GM19467 (cell line): Measurements from ENCODE around the gene MMP23B.

Experiments used
- ATAC-seq: cut with Tn5 transposase; IDR thresholded peaks from one replicate; pipeline ENCODE4 v1.9.1; 2021; ENCODE audit warnings: mild to moderate bottlenecking, moderate library complexity; ENCODE audit not compliant: unreplicated experiment

Gene MMP23B

DNA sequence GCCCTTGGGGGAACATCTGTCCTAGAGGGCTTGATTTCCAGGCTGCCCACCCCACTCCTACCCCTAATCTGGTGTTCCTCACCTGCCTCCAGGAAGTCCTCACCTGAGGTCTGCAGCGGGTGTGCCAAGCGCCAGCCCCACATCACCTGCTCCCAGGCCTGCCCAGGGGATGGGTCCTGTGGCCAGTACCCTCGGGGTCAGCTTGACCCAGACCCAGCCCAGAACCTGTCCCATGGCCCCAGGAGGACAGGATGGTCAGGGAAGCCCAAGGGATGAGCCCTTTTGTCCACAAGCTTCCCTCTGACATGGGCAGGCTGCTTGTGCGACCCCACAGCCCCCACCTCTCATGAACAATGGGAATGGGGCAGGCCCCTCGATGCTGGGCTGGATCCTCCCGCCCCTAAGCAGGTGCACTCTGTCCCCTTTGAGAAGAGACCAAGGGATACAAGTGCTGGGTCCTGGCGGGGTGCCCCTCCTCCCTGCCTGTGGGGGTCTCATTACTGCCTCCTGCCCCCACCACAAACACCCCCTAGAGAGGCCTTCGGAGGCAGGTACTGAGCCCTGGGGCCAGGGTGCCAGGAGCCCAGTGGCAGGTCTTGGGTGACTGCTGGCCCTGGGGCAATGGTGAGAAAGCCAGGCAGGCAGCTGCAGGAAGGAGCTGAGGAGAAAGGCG, 13.4 kb upstream of the MMP23B start:
- ATAC-seq: no peak

DNA sequence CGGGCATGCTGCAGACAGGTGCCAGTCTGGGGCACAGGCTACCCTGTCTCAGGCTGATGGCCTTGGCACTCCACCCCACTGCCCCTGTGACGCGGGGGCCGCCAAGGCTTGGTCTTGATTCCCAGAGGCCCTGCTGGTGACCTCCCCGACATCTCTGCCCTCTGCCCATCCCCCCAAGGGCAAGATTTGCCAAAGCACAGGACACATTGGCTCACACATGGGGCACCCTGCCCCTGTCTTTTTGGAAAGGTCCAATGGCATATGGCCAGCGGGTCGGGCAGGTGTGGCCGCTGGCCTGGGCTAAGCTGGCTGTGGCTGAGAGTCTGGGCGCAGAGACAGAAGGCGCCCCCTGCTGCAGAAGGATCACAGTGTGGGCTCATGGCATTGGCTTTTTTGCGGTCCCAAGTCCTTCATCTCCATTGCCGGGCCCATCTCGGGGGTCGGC, 12.0 kb upstream of the MMP23B start:
- ATAC-seq: no peak

DNA sequence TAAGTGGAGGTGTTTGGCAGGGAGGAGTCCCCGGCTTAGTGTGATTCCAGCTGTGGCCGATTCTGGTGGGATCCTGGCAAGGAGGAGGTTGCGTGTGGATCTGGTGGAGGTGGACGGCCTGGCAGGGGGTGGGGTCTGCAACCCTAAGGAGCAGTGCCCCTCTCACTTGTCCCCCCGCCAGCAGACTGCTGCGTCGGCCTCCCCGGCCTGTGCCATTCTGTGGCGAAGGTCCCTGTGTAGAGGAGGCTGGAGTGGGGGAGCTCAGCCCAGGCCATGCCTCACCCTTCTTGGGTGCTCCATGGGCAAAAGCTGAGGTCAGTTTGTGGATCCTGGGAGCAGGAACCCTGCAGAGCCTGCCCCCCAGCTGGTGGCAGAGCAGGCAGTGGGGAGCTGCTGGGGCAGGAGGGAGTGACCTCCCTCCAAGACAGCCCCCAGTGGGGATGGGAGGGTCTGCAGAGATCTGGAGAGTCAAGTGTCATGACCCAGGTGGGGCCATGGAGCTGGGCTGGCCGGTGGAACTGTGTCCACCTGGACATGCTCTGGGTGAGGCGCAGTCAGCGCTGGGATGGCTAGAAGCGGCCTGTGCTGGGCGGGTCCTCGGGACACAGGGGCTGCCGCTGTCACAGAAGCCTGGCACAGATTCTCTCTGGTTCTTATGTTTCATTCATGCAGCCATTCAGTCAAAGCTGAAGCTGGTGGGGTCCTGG, 11.4 kb upstream of the MMP23B start:
- no peak for ATAC-seq

DNA sequence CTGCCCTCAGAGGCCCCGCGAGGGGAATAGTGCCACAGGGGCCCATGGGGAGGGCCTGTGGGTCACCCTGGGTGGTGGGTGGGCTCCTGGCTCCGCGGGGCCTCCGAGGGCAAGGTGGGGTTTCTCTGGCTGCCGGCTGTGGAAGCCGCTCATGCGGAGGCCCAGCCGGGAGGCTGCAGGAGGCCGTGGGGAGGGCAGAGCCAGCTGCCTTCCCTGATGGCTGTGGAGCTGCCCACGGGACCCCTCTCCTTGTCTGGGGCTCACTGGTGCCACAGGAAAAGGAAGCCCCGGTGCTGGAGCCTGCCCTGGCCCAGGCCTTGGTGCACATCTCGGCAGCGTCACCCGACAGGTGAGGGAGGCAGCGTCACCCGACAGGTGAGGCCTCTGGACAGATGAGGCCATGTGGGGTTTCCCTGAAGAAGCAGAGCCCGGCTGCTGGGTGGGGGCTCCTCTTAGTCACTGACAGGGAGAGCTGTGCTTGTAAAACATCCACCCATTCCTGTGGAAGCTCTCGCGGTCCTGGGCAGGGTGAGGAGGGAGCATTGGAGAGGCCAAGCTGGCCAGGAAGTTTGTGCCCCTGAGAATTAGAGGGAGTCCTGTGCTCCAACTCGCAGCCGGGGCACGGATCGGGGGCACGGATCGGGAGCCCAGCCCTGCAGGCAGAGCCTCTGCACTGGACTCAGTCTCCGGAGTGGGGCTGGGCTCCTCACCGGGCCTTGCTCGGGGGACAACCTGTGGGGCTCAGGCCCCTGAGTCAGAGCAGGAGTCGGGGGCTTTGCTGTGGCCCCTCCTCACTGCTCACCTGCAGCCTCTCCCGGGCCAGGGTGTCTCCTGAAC, 10.6 kb upstream of the MMP23B start:
- no peak for ATAC-seq

DNA sequence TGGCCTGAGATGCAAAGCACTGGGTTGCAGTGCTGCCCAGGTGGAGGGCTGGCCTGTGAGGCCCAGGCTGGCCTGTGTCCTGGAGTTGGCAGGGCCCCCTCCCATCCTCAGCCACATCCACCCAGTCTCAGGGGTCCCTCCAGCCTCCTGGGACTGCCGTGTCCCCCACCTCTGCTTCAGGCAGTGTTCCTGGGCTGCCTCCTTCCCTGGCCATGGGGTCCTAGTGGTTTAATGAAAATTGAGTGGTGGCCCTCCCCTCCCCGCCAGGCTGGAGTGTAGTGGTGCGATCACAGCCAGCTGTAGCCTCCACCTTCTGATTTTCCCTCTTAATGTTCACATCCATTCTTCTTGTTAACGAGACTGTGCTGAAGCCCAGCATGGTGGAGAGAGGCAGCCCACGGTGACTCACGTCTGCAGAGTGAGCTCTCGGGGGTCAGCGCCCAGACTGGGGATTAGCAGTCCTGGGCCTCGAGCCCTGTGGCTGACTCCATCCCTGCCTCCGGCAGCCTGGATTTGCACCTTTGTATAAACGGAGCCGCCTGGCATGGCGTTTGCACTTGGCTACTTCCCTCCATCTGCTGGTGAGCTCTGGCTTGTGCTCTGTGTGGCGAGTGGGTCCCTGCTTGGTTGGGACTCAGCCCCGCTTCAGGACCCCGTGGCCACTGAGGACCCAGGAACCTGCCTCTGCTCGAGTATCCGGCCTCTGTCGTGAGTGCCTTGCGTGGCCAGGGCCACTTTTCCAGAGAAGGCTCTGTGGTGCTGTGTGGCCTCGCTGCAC, 9.8 kb upstream of the MMP23B start:
- no peak for ATAC-seq

DNA sequence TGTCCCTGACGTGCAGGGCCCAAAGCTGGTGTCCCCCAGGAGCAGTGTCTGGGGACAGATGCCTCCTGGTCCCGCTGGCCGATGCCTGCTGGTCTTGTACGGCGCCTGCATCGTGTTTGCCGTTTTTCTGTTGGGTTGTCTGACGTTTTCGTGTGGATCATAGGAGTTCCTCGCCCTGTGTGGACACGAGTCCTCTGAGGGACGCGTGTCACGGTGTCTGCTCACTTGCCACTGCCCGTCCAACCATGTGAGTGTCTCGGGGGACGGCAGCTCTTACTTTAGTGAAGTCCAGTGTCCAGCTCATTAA, 9.2 kb upstream of the MMP23B start:
- no peak for ATAC-seq

DNA sequence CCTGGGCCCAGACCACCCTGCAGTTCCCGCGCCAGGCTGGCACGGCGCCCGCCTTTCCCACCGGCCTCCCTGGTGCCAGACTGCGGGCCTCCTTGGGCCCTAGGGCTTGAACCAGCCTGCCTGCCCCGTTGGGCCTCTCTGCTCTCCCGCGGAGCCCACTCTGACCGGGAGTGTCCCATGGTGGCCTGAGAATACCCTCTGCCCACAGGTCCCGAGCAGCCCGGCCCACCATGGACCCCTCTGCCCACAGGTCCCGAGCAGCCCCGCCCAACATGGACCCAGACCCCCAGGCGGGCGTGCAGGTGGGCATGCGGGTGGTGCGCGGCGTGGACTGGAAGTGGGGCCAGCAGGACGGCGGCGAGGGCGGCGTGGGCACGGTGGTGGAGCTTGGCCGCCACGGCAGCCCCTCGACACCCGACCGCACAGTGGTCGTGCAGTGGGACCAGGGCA, 8.8 kb upstream of the MMP23B start:
- ATAC-seq: no peak

DNA sequence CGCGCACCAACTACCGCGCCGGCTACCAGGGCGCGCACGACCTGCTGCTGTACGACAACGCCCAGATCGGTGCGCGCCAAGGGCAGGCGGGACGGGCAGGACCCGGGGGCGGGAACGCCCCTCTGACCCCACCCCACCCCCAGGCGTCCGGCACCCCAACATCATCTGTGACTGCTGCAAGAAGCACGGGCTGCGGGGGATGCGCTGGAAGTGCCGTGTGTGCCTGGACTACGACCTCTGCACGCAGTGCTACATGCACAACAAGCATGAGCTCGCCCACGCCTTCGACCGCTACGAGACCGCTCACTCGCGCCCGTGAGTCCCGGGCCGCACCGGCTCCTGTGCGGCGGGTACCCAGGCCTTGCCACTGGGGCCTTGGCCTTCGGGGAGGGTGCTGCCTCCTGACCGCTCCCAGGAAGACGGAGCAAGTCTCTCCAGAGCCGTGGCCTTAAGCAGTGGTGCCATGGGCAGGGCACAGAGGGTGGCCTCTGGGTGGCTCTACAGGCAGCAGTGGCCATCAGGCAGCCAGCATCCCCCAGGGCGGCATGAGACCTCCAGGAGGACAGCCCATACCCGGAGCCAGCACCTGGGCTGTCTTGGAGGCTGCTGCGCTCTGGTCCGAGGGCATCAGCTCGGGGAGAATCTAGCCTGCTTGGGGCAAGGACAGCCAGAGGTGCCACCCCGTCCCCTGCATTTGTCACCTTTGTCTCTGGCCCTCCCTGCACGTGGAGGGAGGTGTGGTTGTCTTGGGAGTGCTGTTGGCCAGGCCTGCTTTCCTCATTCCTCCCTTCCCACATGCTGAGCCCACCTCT, 8.1 kb upstream of the MMP23B start:
- ATAC-seq: no peak

DNA sequence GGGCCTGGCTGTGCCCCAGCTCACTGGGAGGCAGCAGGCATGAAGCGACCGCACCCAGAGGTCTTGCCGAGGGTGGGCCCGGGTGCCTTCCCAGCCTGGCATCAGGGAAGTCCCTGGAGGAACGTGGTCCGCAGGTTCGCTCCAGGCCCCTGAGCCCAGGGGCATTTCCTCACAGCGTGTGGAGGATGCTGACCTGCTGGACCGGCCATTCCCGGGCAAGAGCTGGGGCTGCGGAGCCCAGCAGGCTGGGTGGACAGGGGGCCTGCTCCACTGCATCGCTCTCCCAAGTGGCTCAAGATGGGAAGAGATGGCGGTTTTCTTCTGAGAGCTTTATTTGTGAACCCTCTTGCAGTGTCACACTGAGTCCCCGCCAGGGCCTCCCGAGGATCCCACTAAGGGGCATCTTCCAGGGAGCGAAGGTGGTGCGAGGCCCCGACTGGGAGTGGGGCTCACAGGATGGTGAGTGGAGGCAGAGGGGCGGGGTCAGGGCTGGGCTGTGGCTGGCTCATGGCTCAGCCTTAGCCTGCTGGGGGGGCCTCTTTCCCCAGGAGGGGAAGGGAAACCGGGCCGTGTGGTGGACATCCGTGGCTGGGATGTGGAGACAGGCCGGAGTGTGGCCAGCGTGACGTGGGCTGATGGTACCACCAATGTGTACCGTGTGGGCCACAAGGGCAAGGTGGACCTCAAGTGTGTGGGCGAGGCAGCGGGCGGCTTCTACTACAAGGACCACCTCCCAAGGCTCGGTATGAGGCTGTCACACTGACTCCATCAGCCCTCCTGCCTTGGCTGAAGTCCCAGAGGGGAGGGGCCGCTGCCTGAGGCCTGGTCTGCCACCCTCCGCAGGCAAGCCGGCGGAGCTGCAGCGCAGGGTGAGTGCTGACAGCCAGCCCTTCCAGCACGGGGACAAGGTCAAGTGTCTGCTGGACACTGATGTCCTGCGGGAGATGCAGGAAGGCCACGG, 7.2 kb upstream of the MMP23B start:
- no peak for ATAC-seq

DNA sequence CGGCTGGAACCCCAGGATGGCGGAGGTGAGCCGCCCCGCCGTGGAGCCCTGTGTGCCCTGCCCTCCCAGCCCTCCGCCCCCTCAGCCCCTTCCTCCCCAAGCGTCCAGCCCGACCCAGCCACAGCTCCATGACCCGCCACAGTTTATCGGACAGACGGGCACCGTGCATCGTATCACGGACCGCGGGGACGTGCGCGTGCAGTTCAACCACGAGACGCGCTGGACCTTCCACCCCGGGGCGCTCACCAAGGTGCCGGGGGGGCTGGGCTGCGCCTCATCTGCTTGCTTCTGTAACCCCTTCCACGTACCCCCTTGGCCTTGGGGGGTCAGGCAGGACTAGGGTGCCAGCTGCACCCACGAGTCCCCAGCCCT, 6.6 kb upstream of the MMP23B start:
- ATAC-seq: no peak

DNA sequence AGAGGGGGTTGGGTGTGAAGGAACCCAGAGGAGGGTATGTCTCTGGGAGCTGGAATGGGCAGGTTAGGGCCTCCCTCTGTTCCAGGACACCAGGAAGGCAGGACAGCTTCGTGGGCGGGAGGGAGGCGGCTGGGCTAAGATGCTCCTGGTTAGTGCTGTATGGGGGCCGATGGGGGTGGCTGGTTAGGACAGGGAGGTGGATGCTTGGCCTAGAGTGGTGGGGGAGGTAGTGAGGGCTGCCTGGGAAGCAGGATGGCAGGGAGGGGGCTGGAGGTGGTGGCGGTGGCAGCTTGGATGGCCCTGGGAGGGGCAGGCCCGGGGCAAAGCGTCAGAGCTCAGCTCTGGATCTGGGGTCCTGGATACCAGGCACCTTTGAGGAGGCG, 6.2 kb upstream of the MMP23B start:
- no peak for ATAC-seq

DNA sequence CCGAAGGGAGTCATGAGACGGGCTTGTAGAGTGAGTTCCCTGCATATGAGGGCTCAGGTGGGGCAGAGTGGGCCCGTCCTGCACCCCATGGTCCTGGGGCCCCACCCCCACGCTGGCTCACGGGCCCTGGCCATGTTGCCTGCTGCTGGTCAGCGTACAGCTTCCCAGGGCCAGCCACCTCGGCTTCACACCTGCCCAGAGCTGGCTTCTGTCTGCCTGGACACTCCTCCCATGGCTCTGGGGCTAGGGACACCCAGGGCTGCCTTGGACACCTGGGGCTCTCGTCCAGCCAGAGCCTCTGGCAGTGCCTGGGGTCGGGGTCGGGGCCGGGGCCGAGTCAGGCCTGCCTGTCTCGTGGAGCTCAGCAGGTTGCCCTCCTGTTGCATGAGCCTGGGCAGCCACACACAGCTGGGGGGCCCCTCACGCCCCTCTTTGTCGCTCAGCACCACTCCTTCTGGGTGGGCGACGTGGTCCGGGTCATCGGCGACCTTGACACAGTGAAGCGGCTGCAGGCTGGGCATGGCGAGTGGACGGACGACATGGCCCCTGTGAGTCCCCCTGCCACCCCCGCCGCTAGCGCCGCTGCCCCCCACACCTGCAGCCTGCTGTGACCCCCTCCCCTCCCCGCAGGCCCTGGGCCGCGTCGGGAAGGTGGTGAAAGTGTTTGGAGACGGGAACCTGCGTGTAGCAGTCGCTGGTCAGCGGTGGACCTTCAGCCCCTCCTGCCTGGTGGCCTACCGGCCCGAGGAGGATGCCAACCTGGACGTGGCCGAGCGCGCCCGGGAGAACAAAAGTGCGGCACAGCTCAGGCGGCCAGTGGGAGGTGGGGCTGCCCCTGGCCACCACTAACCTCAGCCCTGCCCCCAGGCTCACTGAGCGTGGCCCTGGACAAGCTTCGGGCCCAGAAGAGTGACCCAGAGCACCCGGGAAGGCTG, 5.5 kb upstream of the MMP23B start:
- no peak for ATAC-seq

DNA sequence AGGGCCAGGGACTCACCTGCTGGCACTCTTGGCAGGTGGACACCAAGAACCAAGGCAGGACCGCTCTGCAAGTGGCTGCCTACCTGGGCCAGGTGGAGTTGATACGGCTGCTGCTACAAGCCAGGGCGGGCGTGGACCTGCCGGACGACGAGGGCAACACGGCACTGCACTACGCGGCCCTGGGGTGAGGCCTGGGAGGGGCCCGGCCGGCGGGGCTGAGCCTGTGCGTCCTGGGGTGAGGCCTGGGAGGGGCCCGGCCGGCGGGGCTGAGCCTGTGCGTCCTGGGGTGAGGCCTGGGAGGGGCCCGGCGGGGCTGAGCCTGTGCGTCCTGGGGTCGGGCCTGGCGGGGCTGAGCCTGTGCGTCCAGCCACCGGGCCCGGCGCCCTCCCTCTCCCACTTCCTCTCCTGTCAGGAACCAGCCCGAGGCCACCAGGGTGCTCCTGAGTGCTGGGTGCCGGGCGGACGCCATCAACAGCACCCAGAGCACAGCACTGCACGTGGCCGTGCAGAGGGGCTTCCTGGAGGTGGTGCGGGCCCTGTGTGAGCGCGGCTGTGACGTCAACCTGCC, 4.6 kb upstream of the MMP23B start:
- ATAC-seq: no peak

DNA sequence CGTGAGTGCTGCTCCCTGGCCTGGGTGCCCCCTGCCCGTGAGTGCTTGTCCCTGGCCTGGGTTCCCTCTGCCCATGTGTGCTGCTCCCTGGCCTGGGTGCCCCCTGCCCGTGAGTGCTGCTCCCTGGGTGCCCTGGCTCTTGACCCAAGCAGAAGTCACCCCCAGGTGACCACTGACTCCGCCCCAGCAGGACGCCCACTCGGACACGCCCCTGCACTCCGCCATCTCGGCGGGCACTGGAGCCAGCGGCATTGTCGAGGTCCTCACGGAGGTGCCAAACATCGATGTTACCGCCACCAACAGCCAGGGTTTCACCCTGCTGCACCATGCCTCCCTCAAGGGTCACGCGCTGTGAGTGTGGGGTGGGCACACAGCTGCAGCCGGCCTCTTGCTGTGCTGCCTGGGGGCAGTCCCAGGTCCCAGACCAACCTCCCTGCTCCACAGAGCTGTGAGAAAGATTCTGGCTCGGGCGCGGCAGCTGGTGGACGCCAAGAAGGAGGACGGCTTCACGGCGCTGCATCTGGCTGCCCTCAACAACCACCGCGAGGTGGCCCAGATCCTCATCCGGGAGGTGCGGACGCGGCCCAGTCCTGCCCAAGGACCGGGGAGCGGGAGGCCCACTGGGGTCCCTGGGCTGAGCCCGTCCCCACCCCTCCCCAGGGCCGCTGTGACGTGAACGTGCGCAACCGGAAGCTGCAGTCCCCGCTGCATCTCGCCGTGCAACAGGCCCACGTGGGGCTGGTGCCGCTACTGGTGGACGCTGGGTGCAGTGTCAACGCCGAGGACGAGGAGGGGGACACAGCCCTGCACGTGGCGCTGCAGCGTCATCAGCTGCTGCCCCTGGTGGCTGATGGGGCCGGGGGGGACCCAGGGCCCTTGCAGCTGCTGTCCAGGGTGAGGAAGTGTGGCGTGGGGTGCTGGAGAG, 3.9 kb upstream of the MMP23B start:
- no peak for ATAC-seq

DNA sequence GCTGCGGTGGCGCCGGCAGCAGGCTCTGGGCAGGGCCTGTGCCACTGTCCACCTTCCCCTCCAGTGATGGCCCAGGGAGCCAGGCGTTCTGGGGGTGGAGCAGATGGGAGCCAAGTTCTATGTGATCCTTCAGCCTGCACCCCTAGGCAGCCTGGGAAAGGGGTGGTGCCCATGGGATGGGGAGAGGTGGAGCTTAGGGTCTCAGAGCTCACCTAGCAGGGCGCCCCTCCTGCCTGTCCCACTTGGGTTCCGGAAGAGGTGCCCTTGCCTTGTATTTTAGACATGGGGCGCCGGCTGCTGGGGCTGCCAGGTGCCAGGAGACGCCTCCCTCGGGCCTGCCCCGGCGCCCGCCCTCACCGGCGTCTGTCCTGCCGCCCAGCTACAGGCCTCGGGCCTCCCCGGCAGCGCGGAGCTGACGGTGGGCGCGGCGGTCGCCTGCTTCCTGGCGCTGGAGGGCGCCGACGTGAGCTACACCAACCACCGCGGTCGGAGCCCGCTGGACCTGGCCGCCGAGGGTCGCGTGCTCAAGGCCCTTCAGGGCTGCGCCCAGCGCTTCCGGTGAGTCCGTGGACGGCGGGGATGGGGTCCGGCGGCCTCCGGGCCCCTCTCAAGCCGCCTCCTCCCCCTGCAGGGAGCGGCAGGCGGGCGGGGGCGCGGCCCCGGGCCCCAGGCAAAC, 3.1 kb upstream of the MMP23B start:
- no peak for ATAC-seq
